Heart right ventricle (tissue), 16 donors: ENCODE measurements around the gene ENKD1. TPM values are rescaled to one million over a fixed set of nuclear protein-coding genes. Genes with fewer than 3 reads are reported as not detected.
A peak's percentile ranks its signal among the peaks of the same experiment; 100 is the strongest.

Experiments used
- ATAC-seq, 8 donors: fragments of 200-7000 bp; cut with Tn5 transposase; one replicate each; pipeline ENCODE4 v1.9.1; 2020; ENCODE audit warnings: mild to moderate bottlenecking in 8 of 8, moderate library complexity in 8 of 8, moderate number of reproducible peaks in 1 of 8
- DNase-seq, 2 donors: peaks; one replicate each; pipeline ENCODE4 v3.0.0-alpha.2; 2020
- H3K27ac ChIP-seq, 10 donors: fragments of 200-600 bp; sonication (generic) in 2 of 10; one replicate each; pipeline versions ENCODE4 v1.5.0 to v1.8.0; 2020 to 2022; ENCODE audit warnings: mild to moderate bottlenecking in 3 of 10
- H3K27me3 ChIP-seq, 7 donors: fragments of 200-600 bp; one replicate each; pipeline ENCODE4 v1.8.0; 2021 to 2022; ENCODE audit warnings: mild to moderate bottlenecking in 2 of 7
- H3K36me3 ChIP-seq, 9 donors: fragments of 200-600 bp; sonication (generic) in 1 of 9; one replicate each; pipeline versions ENCODE4 v1.5.0 to v1.8.0; 2020 to 2022; ENCODE audit warnings: mild to moderate bottlenecking in 2 of 9
- H3K4me1 ChIP-seq, 9 donors: fragments of 200-600 bp; sonication (generic) in 1 of 9; one replicate each; pipeline versions ENCODE4 v1.5.0 to v1.8.0; 2020 to 2022; ENCODE audit warnings: mild to moderate bottlenecking in 4 of 9
- H3K4me3 ChIP-seq, 10 donors: fragments of 200-600 bp; sonication (generic) in 2 of 10; one replicate each; pipeline versions ENCODE4 v1.5.0 to v1.8.0; 2020 to 2022; ENCODE audit warnings: mild to moderate bottlenecking in 7 of 10, moderate library complexity in 2 of 10
- H3K9me3 ChIP-seq, 11 donors: fragments of 200-600 bp in 10 of 11; sonication (generic) in 2 of 11; one replicate each; pipeline versions ENCODE4 v1.5.0 to v1.8.0; 2013 to 2022; ENCODE audit warnings: mild to moderate bottlenecking in 2 of 11, control low read depth in 1 of 11, moderate library complexity in 1 of 11
- WGBS, 2 donors: extraction: QIAGEN DNeasy Blood & Tissue Kit; methylation state at CpG; one replicate each; pipeline ENCODE4 v1.1.7; 2013; ENCODE audit warnings: inconsistent platforms in 1 of 2; 5-methylcytosine and 5-hydroxymethylcytosine counted together
- intact Hi-C, 10 donors: fragments of 100-400 bp; cut with DNase I; formaldehyde crosslinking; loops; one replicate each; pipeline versions ENCODE4 v1.11.1 to v1.14.2; 2022
- polyA plus RNA-seq, 2 donors: library from polyadenylated mRNA; stranded (reverse); fragments of 200-250 nt; gene quantifications; one replicate each; pipeline ENCODE4 v1.2.3, GENCODE V29; 2013
- total RNA-seq, 10 donors: library from RNA; stranded (reverse); fragmentation: NEBNext Ultra II Directional in 3 of 10; extraction: Animal tissue kit (Norgen Biotek cat#: 25700) in 3 of 10; gene quantifications; one replicate each; pipeline versions ENCODE4 v1.2.1 to v1.2.4, GENCODE V29; 2021 to 2023
- TF ChIP-seq, protein P1 (sequence below), 9 donors: fragments of 200-600 bp; sonication (generic) in 2 of 9; IDR thresholded peaks; one replicate each; pipeline versions ENCODE4 v1.5.0 to v1.8.0; 2021 to 2022; ENCODE audit warnings: antibody characterized with exemption in 9 of 9, mild to moderate bottlenecking in 5 of 9, moderate library complexity in 1 of 9
- donor health status: Arrhythmogenic right ventricular cardiomyopathy.
- donor health status: ischemic (EF 13 %, LVEDD 7.1; RV severe dilation, severe dysfunction).
- donor health status: healthy with polysubstance abuse.
- donor health status: DM: no; HTN: yes; CAD: no.
- donor health status: DM: no; HTN: no; CAD: no.
- donor health status: ischemic (EF 25% LVEDD 6.9; RV normal size, moderate dysfunction).
- donor health status: ischemic (EF 25% LVEDD 5.7; RV mildly dilated, moderate dysfunction).
- donor health status: healthy.
- donor health status: DM: yes; HTN: yes; CAD: no.
- donor health status: Ischemic cardiomyopathy.
- donor health status: ischemic (EF 35%, LVEDD 5.7; RV mildly dilated, moderate dysfunction).
- donor health status: nonischemic (EF 11% LVEDD 7.7; RV severe dilation, severe dysfunction).
- donor health status: DM: yes; HTN: yes; CAD: no.
- donor health status: PGD.
- donor health status: ischemic (EF 29% LVEDD 5.4; RV normal size, mild dysfunction).
- donor health status: nonischemic (EF 23%, LVEDD 6.1; RV moderate dilation, normal function).

ENKD1 gene
- total and polyA plus RNA-seq, 12 donors, result 3.6 to 30.9 (median 8.5) TPM

GRCh38 chr16:67628216-67628615 is 38.3 kb downstream of the ENKD1 start:
- no peak overlapping the region for H3K4me3 ChIP-seq
- ATAC-seq (no peak), DNase-seq (no peak)
- intact Hi-C loops, result no loop called here
- TF ChIP-seq, protein P1, sequence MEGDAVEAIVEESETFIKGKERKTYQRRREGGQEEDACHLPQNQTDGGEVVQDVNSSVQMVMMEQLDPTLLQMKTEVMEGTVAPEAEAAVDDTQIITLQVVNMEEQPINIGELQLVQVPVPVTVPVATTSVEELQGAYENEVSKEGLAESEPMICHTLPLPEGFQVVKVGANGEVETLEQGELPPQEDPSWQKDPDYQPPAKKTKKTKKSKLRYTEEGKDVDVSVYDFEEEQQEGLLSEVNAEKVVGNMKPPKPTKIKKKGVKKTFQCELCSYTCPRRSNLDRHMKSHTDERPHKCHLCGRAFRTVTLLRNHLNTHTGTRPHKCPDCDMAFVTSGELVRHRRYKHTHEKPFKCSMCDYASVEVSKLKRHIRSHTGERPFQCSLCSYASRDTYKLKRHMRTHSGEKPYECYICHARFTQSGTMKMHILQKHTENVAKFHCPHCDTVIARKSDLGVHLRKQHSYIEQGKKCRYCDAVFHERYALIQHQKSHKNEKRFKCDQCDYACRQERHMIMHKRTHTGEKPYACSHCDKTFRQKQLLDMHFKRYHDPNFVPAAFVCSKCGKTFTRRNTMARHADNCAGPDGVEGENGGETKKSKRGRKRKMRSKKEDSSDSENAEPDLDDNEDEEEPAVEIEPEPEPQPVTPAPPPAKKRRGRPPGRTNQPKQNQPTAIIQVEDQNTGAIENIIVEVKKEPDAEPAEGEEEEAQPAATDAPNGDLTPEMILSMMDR (IDR thresholded peaks at IDR 0.05), result no peak
- no peaks in the 10 kb centered on the region for H3K9me3 ChIP-seq
- H3K4me1 ChIP-seq, result peaks cover 0 to 13% (median 9%) of the 10 kb centered on the region in 9 donors
- no peaks in the 10 kb centered on the region for H3K27me3 ChIP-seq
- H3K36me3 ChIP-seq, result peaks cover 0 to 99% (median 73%) of the 10 kb centered on the region in 9 donors
- no peak overlapping the region for H3K27ac ChIP-seq
- 88 to 89% methylated on average over 14 of the region's 14 CpGs for WGBS, 2 donors

GRCh38 chr16:67613808-67614207 is 52.7 kb downstream of the ENKD1 start:
- ATAC-seq (no peak), DNase-seq (no peak)
- H3K27me3 ChIP-seq, result no peaks in the 10 kb centered on the region
- peaks cover 0 to 83% (median 41%) of the 10 kb centered on the region in 9 donors for H3K36me3 ChIP-seq
- intact Hi-C loops, result no loop called here
- no peaks in the 10 kb centered on the region for H3K4me1 ChIP-seq
- no peaks in the 10 kb centered on the region for H3K9me3 ChIP-seq
- H3K4me3 ChIP-seq, result no peak overlapping the region
- H3K27ac ChIP-seq, result no peak overlapping the region
- TF ChIP-seq, protein P1 (IDR thresholded peaks at IDR 0.05), result peak in 1 of 9 donors; percentile 29
- 90 to 91% methylated on average over 10 of the region's 10 CpGs for WGBS, 2 donors

Other genes starting within 250 kb of the ENKD1 start
- 1 to 10 TPM in 1 of 10 donors, under 1 TPM in 8, not detected in 1; 0.16 to 1.4 (median 0.57) TPM for gene HSD11B2, start 235.6 kb downstream of the ENKD1 start, total RNA-seq
- under 1 TPM; 0.41 to 0.51 TPM for gene HSD11B2, start 235.6 kb downstream of the ENKD1 start, polyA plus RNA-seq
- 10 to 100 TPM; 57.4 to 84.7 (median 67.5) TPM for gene ATP6V0D1, start 185.6 kb downstream of the ENKD1 start, total RNA-seq
- 10 to 100 TPM; 12.8 to 73.3 TPM for gene ATP6V0D1, start 185.6 kb downstream of the ENKD1 start, polyA plus RNA-seq
- gene AGRP, start 183.2 kb downstream of the ENKD1 start, total RNA-seq, result not detected
- gene AGRP, start 183.2 kb downstream of the ENKD1 start, polyA plus RNA-seq, result under 1 TPM in 1 of 2 donors, not detected in 1; 0.10 TPM
- 10 to 100 TPM; 45.9 to 86.1 (median 73.8) TPM for gene RIPOR1, start 137.9 kb downstream of the ENKD1 start, total RNA-seq
- 10 to 100 TPM; 40.0 to 66.9 TPM for gene RIPOR1, start 137.9 kb downstream of the ENKD1 start, polyA plus RNA-seq
- 10 to 100 TPM; 20.5 to 31.0 (median 24.8) TPM for gene CTCF, start 104.2 kb downstream of the ENKD1 start, total RNA-seq
- 10 to 100 TPM; 11.9 to 20.7 TPM for gene CTCF, start 104.2 kb downstream of the ENKD1 start, polyA plus RNA-seq
- 1 to 10 TPM in 3 of 10 donors, under 1 TPM in 6, not detected in 1; 0.27 to 2.7 (median 0.60) TPM for gene CARMIL2, start 21.6 kb downstream of the ENKD1 start, total RNA-seq
- gene CARMIL2, start 21.6 kb downstream of the ENKD1 start, polyA plus RNA-seq, result 1 to 10 TPM in 1 of 2 donors, under 1 TPM in 1; 0.16 to 1.2 TPM
- gene ACD, start 6.5 kb downstream of the ENKD1 start, total RNA-seq, result 10 to 100 TPM in 1 of 10 donors, 1 to 10 TPM in 9; 6.9 to 11.3 (median 8.6) TPM
- gene ACD, start 6.5 kb downstream of the ENKD1 start, polyA plus RNA-seq, result 10 to 100 TPM in 1 of 2 donors, 1 to 10 TPM in 1; 7.7 to 15.0 TPM
- gene PARD6A, start 5.8 kb downstream of the ENKD1 start, total RNA-seq, result 1 to 10 TPM; 1.7 to 5.9 (median 2.2) TPM
- 1 to 10 TPM; 2.7 to 5.8 TPM for gene PARD6A, start 5.8 kb downstream of the ENKD1 start, polyA plus RNA-seq
- 1 to 10 TPM; 2.8 to 5.6 (median 4.3) TPM for gene C16orf86, start 64 bp upstream of the ENKD1 start, total RNA-seq
- gene C16orf86, start 64 bp upstream of the ENKD1 start, polyA plus RNA-seq, result 1 to 10 TPM; 2.6 to 3.7 TPM
- gene GFOD2, start 52.6 kb upstream of the ENKD1 start, total RNA-seq, result 10 to 100 TPM in 2 of 10 donors, 1 to 10 TPM in 8; 6.0 to 10.7 (median 8.2) TPM
- 10 to 100 TPM in 1 of 2 donors, 1 to 10 TPM in 1; 8.2 to 10.9 TPM for gene GFOD2, start 52.6 kb upstream of the ENKD1 start, polyA plus RNA-seq
- 10 to 100 TPM; 11.1 to 21.6 (median 15.6) TPM for gene RANBP10, start 139.8 kb upstream of the ENKD1 start, total RNA-seq
- 1 to 10 TPM; 6.4 to 8.9 TPM for gene RANBP10, start 139.8 kb upstream of the ENKD1 start, polyA plus RNA-seq
- gene TSNAXIP1, start 140.1 kb upstream of the ENKD1 start, total RNA-seq, result 1 to 10 TPM in 1 of 10 donors, under 1 TPM in 9; 0.15 to 1.1 (median 0.48) TPM
- gene TSNAXIP1, start 140.1 kb upstream of the ENKD1 start, polyA plus RNA-seq, result 1 to 10 TPM in 1 of 2 donors, under 1 TPM in 1; 0.74 to 1.2 TPM
- gene THAP11, start 175.6 kb upstream of the ENKD1 start, total RNA-seq, result 10 to 100 TPM; 20.6 to 41.3 (median 26.9) TPM
- 10 to 100 TPM in 1 of 2 donors, 1 to 10 TPM in 1; 6.0 to 23.5 TPM for gene THAP11, start 175.6 kb upstream of the ENKD1 start, polyA plus RNA-seq
- gene NUTF2, start 180.2 kb upstream of the ENKD1 start, total RNA-seq, result 100 to 1,000 TPM in 1 of 10 donors, 10 to 100 TPM in 9; 73.9 to 105 (median 80.5) TPM
- 100 to 1,000 TPM; 186 to 214 TPM for gene NUTF2, start 180.2 kb upstream of the ENKD1 start, polyA plus RNA-seq
- gene CENPT, start 180.9 kb upstream of the ENKD1 start, total RNA-seq, result 10 to 100 TPM; 16.1 to 27.1 (median 19.1) TPM
- gene CENPT, start 180.9 kb upstream of the ENKD1 start, polyA plus RNA-seq, result 10 to 100 TPM; 31.1 to 63.3 TPM
- 10 to 100 TPM; 25.8 to 41.6 (median 31.3) TPM for gene EDC4, start 206.3 kb upstream of the ENKD1 start, total RNA-seq
- 10 to 100 TPM; 30.2 to 46.8 TPM for gene EDC4, start 206.3 kb upstream of the ENKD1 start, polyA plus RNA-seq
- gene NRN1L, start 218.1 kb upstream of the ENKD1 start, total RNA-seq, result 1 to 10 TPM in 6 of 10 donors, not detected in 4; 1.1 to 2.7 (median 1.5) TPM
- gene NRN1L, start 218.1 kb upstream of the ENKD1 start, polyA plus RNA-seq, result 1 to 10 TPM; 1.8 to 4.0 TPM
- 10 to 100 TPM; 16.0 to 24.5 (median 20.5) TPM for gene PSKH1, start 226.5 kb upstream of the ENKD1 start, total RNA-seq
- gene PSKH1, start 226.5 kb upstream of the ENKD1 start, polyA plus RNA-seq, result 10 to 100 TPM; 15.7 to 22.9 TPM